Hepatocyte (in vitro differentiated cells): ENCODE results near the gene BCL11A. TPM values are rescaled to one million over a fixed set of nuclear protein-coding genes. Genes with fewer than 3 reads are reported as not detected.

Source experiments
- DNase-seq: peaks from one replicate; pipeline ENCODE4 v3.0.0-alpha.2; 2016; ENCODE audit warnings: low spot score
- H2AFZ ChIP-seq: fragments of 200-600 bp; sonication (generic); 2 replicates; pipeline ENCODE4 v1.6.0; 2016; ENCODE audit warnings: antibody characterized with exemption, mild to moderate bottlenecking
- H3K27ac ChIP-seq: fragments of 200-600 bp; sonication (generic); 2 replicates; pipeline ENCODE4 v1.5.1; 2016; ENCODE audit warnings: mild to moderate bottlenecking
- H3K27me3 ChIP-seq: fragments of 200-600 bp; sonication (generic); 2 replicates; pipeline ENCODE4 v1.6.1; 2016
- H3K36me3 ChIP-seq: fragments of 200-600 bp; sonication (generic); replicated peaks from 2 replicates; pipeline ENCODE4 v1.5.1; 2016; ENCODE audit warnings: low read depth; ENCODE audit not compliant: insufficient read depth
- H3K4me1 ChIP-seq: fragments of 200-600 bp; sonication (generic); 2 replicates; pipeline ENCODE4 v1.5.1; 2016; ENCODE audit warnings: mild to moderate bottlenecking, moderate library complexity; ENCODE audit not compliant: insufficient read depth
- H3K4me2 ChIP-seq: fragments of 200-600 bp; sonication (generic); 2 replicates; pipeline ENCODE4 v1.6.0; 2016
- H3K4me3 ChIP-seq: fragments of 200-600 bp; sonication (generic); 2 replicates; pipeline ENCODE4 v1.5.1; 2016; ENCODE audit warnings: mild to moderate bottlenecking
- H3K79me2 ChIP-seq: fragments of 200-600 bp; sonication (generic); 2 replicates; pipeline ENCODE4 v1.6.0; 2017; ENCODE audit warnings: mild to moderate bottlenecking
- H3K9me2 ChIP-seq: fragments of 200-600 bp; sonication (generic); replicated peaks from 2 replicates; pipeline ENCODE4 v1.6.0; 2017; ENCODE audit warnings: mild to moderate bottlenecking; ENCODE audit not compliant: insufficient read depth
- H3K9me3 ChIP-seq: fragments of 200-600 bp; sonication (generic); 2 replicates; pipeline ENCODE4 v1.5.1; 2016; ENCODE audit warnings: low read depth, mild to moderate bottlenecking
- H4K20me1 ChIP-seq: fragments of 200-600 bp; sonication (generic); 2 replicates; pipeline ENCODE4 v1.6.0; 2016; ENCODE audit warnings: mild to moderate bottlenecking; ENCODE audit not compliant: insufficient read depth, poor library complexity, severe bottlenecking
- EZH2 ChIP-seq: fragments of 200-600 bp; sonication (generic); IDR thresholded peaks from 2 replicates; pipeline ENCODE4 v1.6.1; 2016; ENCODE audit warnings: antibody characterized with exemption, mild to moderate bottlenecking, borderline replicate concordance
- EZH2phosphoT487 ChIP-seq: fragments of 200-600 bp; sonication (generic); IDR thresholded peaks from one replicate; pipeline ENCODE4 v1.6.1; 2018; ENCODE audit warnings: antibody characterized with exemption, mild to moderate bottlenecking, low read depth, moderate library complexity; ENCODE audit not compliant: unreplicated experiment, severe bottlenecking
- WGBS: methylation state at CpG from one replicate; pipeline ENCODE4 v1.1.6; 2016; ENCODE audit warnings: low lambda C conversion rate; ENCODE audit errors: missing lambda C conversion rate; 5-methylcytosine and 5-hydroxymethylcytosine counted together
- polyA plus RNA-seq: library from polyadenylated mRNA; unstranded; fragments of >200 nt; fragmentation: Nextera tagmentation; extraction: Ambion mirVana; gene quantifications from 2 replicates; pipeline ENCODE4 v1.2.1, GENCODE V29; 2016
- total RNA-seq: library from RNA; depleted of rRNA; stranded (reverse); fragments of >200 nt; gene quantifications from 2 replicates; pipeline ENCODE4 v1.2.3, GENCODE V29; 2014
- TF ChIP-seq, protein P1 (sequence below): fragments of 200-600 bp; sonication (generic); IDR thresholded peaks from 2 replicates; pipeline ENCODE4 v1.5.1; 2016; ENCODE audit warnings: antibody characterized with exemption, mild to moderate bottlenecking; ENCODE audit not compliant: poor library complexity

Gene BCL11A
- total and polyA plus RNA-seq, 2 experiments from 2014 or later: 14.4 to 22.6 TPM

DNA sequence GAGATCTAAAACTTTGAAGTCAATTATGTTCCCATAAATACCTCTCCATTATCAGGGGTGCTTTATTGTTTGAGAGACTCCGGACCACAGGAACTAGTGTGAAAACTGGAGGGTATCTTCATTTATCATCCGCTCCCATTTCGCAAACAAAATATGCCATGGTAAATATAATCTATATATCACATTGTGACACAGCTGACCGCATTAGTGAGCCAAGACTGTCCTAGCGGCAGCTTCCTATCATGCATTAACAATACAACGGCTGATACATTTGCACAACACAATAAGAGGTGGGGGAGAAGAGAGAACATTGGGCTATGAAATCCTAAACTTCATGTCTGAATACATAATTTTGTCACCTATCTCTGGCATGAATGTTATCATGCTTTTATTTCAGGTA, 29.5 kb downstream of the BCL11A start:
- Histone ChIP-seq H3K27me3 (no peaks in the 10 kb centered on the region), H3K36me3 (no peaks in the 10 kb centered on the region), H4K20me1 (no peaks in the 10 kb centered on the region), H3K4me1 (peaks cover 2% of the 10 kb centered on the region), H3K4me2 (no peak overlapping the region), H3K4me3 (no peak overlapping the region), H3K9me3 (no peaks in the 10 kb centered on the region), H3K27ac (no peak overlapping the region), H3K9me2 (no peaks in the 10 kb centered on the region), H3K79me2 (peaks cover 100% of the 10 kb centered on the region), H2AFZ (no peak overlapping the region)
- WGBS: 86% methylated on average over 6 of the region's 6 CpGs
- TF ChIP-seq EZH2: no peak
- no peak for TF ChIP-seq EZH2phosphoT487
- TF ChIP-seq, protein P1, sequence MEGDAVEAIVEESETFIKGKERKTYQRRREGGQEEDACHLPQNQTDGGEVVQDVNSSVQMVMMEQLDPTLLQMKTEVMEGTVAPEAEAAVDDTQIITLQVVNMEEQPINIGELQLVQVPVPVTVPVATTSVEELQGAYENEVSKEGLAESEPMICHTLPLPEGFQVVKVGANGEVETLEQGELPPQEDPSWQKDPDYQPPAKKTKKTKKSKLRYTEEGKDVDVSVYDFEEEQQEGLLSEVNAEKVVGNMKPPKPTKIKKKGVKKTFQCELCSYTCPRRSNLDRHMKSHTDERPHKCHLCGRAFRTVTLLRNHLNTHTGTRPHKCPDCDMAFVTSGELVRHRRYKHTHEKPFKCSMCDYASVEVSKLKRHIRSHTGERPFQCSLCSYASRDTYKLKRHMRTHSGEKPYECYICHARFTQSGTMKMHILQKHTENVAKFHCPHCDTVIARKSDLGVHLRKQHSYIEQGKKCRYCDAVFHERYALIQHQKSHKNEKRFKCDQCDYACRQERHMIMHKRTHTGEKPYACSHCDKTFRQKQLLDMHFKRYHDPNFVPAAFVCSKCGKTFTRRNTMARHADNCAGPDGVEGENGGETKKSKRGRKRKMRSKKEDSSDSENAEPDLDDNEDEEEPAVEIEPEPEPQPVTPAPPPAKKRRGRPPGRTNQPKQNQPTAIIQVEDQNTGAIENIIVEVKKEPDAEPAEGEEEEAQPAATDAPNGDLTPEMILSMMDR: no peak
- DNase-seq: no peak

DNA sequence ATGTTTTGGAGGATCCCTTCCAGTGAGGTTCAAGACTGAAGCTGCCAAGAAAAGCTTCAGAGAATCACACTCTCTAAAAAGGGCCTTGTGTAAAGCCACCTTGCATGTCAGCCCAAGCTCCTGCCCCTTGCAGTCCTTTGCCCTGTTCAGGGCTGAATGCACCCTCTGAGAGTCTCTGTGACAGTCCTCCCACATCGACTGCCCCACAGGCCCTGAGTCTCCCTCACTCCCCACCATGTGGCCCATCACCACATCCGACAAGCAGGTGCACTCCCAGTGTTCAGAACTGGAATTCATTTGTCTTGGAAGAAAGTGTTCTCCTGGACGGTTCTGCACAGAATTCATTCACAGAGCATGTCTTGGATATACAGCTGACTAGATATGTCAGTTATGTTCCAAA, 31.0 kb downstream of the BCL11A start:
- no peak for TF ChIP-seq EZH2
- TF ChIP-seq, protein P1: no peak
- no peak for TF ChIP-seq EZH2phosphoT487
- H3K4me3 ChIP-seq: no peak overlapping the region
- no peaks in the 10 kb centered on the region for H3K27me3 ChIP-seq
- H3K27ac ChIP-seq: no peak overlapping the region
- H3K4me1 ChIP-seq: no peaks in the 10 kb centered on the region
- no peaks in the 10 kb centered on the region for H3K9me3 ChIP-seq
- no peaks in the 10 kb centered on the region for H4K20me1 ChIP-seq
- H3K79me2 ChIP-seq: peaks cover 100% of the 10 kb centered on the region
- no peaks in the 10 kb centered on the region for H3K36me3 ChIP-seq
- no peaks in the 10 kb centered on the region for H3K9me2 ChIP-seq
- no peak overlapping the region for H2AFZ ChIP-seq
- H3K4me2 ChIP-seq: no peak overlapping the region
- WGBS: 86% methylated on average over 3 of the region's 3 CpGs
- no peak for DNase-seq

DNA sequence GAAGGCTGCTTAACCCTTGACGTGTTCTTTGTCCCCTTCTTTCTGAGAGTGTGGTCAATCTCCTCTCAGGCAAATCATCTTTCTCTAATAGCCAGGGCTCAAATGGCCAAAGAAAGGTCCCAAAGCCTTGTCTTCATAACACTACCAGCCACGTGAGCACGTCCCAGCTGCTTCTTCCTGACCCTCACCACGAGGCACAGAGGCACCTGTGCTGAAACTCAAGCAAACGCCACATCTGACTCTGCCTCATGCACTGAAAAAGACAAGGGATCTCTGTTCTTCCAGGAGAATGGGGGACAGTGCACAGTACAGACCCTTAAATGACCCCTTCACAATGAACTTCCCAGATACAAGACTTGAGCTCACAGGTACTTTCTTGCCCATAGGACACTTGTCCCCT, 31.8 kb downstream of the BCL11A start:
- peaks cover 98% of the 10 kb centered on the region for H3K79me2 ChIP-seq
- H2AFZ ChIP-seq: no peak overlapping the region
- WGBS: 91% methylated on average over 5 of the region's 5 CpGs

More for the DNA sequence above, 31.8 kb downstream of the BCL11A start:
- Histone ChIP-seq H4K20me1 (no peaks in the 10 kb centered on the region), H3K27ac (no peak overlapping the region), H3K27me3 (no peaks in the 10 kb centered on the region), H3K4me3 (no peak overlapping the region), H3K4me1 (peaks cover 1% of the 10 kb centered on the region), H3K9me3 (no peaks in the 10 kb centered on the region), H3K36me3 (no peaks in the 10 kb centered on the region), H3K9me2 (no peaks in the 10 kb centered on the region), H3K4me2 (no peak overlapping the region)
- no peak for DNase-seq
- TF ChIP-seq EZH2 (no peak), EZH2phosphoT487 (no peak)
- TF ChIP-seq, protein P1: no peak
